GM23248 (cell line): Measurements from ENCODE around the gene STK25.

Source experiments
- EZH2 ChIP-seq: fragments of 200-600 bp; sonication (generic); IDR thresholded peaks from 2 replicates; pipeline ENCODE4 v1.6.1; 2018; ENCODE audit warnings: antibody characterized with exemption, mild to moderate bottlenecking; ENCODE audit not compliant: insufficient read depth, poor library complexity, severe bottlenecking
- EZH2phosphoT487 ChIP-seq: fragments of 200-600 bp; sonication (generic); IDR thresholded peaks from 2 replicates; pipeline ENCODE4 v1.6.1; 2018; ENCODE audit warnings: antibody characterized with exemption, moderate library complexity, mild to moderate bottlenecking, low read depth; ENCODE audit not compliant: insufficient read depth

- no peak for TF ChIP-seq EZH2
- no peak for TF ChIP-seq EZH2phosphoT487
Observed at GRCh38 chr2:241546771-241547498, 38.6 kb upstream of the STK25 start.
